ENCODE data around the gene HECW1.

HECW1 gene

GRCh38 chr7:43351683-43352082 is 239.2 kb downstream of the HECW1 start:
- H3K4me1 Mint-ChIP-seq, result no peaks in the 10 kb centered on the region
- H3K4me3 Mint-ChIP-seq, result no peak overlapping the region
- H3K27me3 Mint-ChIP-seq, result peaks cover 10% of the 10 kb centered on the region
- peaks cover 3% of the 10 kb centered on the region for H3K36me3 Mint-ChIP-seq
- peaks cover 13% of the 10 kb centered on the region for H3K9me3 Mint-ChIP-seq
- no peak for ATAC-seq (ENCODE audit: low read depth)
- no peak overlapping the region for H3K27ac Mint-ChIP-seq
- no peak for DNase-seq (ENCODE audit: low spot score in 2 of 2)

DNA sequence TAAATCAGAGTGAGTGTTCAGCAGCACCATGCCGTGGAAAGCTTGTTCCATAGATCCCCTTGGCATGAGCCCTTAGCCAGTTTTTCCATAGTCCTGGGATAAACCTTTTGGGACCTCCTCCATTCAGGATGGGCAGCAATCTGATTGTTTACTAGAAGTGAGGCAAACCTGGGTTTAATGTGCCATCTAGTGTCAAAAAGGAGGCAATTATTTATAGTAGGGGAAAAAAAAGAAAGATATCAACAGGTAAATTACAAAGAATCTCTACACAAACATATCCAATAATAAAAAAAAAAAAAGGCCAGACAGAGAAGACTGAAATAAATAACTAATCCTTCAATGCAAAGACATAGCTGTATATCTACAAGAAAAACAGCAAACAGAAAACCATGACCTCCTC is 241.5 kb downstream of the HECW1 start:
- Mint-ChIP-seq H3K36me3 (peaks cover 1% of the 10 kb centered on the region), H3K9me3 (peaks cover 10% of the 10 kb centered on the region), H3K27me3 (peaks cover 10% of the 10 kb centered on the region)

GRCh38 chr7:43362652-43363034 is 250.2 kb downstream of the HECW1 start:
- Mint-ChIP-seq H3K36me3 (no peaks in the 10 kb centered on the region), H3K27me3 (peaks cover 2% of the 10 kb centered on the region), H3K4me1 (no peaks in the 10 kb centered on the region), H3K27ac (no peak overlapping the region), H3K9me3 (no peaks in the 10 kb centered on the region), H3K4me3 (no peak overlapping the region)
- DNase-seq (ENCODE audit: low spot score in 2 of 2) (no peak), ATAC-seq (ENCODE audit: low read depth) (no peak)

More for the DNA sequence above, 241.5 kb downstream of the HECW1 start:
- Mint-ChIP-seq H3K4me3 (no peak overlapping the region), H3K27ac (no peak overlapping the region), H3K4me1 (no peaks in the 10 kb centered on the region)
- ATAC-seq (ENCODE audit: low read depth) (no peak), DNase-seq (ENCODE audit: low spot score in 2 of 2) (no peak)

DNA sequence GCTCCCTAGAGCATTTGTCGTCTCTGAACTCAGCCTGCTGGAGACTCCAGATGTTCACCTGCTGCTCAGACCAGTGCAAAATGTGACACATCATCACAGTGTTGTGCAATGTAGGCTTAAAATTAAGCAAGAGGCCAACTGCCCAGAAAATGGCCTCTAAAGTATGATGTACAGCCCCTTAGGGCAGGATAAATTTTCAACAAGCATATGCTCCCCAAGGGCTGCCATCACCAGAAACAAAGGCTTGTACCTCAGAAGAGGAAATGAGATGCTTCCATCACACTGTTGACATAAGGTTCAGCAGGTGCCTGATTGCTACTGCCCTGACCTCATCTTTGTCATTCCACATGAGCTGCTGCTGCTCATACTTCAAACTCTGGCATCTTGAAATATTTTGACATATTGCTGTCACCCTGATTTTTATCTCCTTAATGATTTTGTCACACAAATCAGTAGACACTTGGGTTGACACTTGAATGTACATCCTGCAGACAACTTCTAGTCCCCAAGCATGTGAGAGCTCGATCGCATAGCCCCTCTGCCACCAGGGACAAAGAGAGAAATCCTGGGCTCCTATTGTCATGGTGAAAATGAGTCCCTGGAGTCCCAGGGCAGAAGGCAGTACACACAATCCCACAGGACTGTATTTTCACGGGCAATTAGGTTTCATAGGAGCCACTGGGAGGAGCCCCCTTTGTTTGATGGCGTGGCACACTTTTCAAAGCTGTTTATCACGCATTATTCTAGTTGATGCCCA is 250.8 kb downstream of the HECW1 start:
- H3K4me3 Mint-ChIP-seq, result no peak overlapping the region
- no peaks in the 10 kb centered on the region for H3K9me3 Mint-ChIP-seq
- no peaks in the 10 kb centered on the region for H3K4me1 Mint-ChIP-seq
- ATAC-seq (ENCODE audit: low read depth), result no peak
- peaks cover 5% of the 10 kb centered on the region for H3K27me3 Mint-ChIP-seq
- no peak for DNase-seq (ENCODE audit: low spot score in 2 of 2)
- no peaks in the 10 kb centered on the region for H3K36me3 Mint-ChIP-seq
- no peak overlapping the region for H3K27ac Mint-ChIP-seq

DNA sequence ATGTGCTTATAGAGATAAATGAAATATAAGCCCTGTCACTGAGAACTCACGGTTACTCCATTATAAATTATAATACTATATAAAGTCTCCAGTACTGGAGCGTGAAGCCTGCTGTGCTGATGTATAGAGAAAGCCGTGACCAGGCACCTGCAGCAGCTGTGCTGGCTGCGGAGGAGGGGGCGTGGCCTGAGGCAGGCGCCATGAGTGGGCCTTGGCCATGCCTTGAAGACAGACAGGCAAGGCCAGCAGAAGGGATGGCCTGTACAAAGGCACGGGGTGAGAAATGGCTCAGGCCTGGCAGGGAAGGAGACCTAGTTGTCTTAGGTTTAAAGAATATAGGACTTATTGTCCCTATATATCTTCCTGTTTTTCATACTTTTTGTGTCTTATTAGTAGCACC is 251.9 kb downstream of the HECW1 start:
- Mint-ChIP-seq H3K4me1 (no peaks in the 10 kb centered on the region), H3K4me3 (no peak overlapping the region), H3K36me3 (no peaks in the 10 kb centered on the region), H3K27ac (no peak overlapping the region), H3K9me3 (no peaks in the 10 kb centered on the region), H3K27me3 (peaks cover 5% of the 10 kb centered on the region)
- ATAC-seq (ENCODE audit: low read depth) (no peak), DNase-seq (ENCODE audit: low spot score in 2 of 2) (no peak)

DNA sequence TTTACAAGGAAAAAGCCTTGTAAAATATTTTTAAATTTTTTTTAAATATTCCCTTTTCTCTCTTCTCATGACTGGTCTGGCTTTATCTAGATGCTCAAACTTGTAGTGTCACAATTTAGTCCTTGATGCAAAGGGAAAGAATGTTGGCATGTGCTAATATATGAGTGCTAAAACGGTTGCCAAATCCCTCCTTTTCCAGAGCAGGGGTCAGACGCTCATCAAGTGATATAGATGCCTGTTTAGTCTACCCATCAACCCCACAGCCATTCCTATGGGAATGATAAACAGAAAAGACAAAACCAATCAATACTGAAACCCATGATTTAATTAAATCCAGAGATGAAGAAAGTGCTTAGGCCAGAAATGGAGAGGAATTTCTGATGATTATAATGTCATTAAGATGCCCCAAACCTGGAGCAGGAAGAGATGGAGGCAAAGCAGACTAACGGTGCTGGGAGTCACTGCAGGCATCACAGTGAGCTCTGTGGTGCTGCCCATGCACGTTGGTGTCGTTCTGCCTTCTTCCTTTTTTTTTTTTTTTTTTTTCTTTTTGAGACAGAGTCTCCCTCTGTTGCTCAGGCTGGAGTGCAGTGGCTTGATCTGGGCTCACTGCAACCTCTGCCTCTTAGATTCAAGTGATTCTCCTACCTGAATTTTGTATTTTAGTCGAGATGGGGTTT is 260.4 kb downstream of the HECW1 start:
- H3K9me3 Mint-ChIP-seq, result no peaks in the 10 kb centered on the region

DNA sequence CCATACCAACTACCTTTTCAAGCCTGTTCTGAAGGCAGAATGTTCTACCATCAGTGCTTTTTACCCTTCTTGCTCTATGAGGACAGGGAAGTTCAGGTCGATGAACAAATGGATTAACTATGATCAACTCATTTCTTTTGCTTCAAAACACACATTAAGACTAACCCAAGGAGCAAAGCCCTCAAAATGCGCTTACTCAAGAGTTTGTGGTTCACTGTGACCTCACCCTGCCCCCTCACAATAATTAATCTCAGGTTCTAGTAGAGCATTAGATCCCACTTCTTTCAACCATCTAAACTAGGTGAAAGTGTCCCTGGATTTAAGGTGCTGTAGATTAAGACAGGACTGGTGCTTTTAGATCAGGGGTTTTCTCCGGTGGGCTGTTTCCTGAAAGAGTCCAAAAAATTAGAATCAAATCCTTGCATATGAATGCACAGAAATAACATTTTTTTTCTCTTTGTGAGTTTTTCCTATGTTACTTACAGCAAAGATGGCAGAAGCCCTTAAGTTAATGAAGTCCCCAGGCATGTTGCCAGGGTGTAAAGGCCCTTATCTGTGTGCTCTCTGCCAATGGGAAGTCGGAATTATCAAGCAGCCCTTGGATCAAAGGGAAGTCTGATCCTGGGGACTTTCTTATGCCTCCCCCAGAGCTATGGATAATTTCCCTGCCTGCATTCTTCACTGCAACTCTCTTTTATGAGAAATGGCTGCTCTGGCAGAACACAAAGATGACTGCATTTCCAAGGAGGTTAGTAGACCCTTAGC is 264.9 kb downstream of the HECW1 start:
- no peak overlapping the region for H3K27ac Mint-ChIP-seq
- H3K36me3 Mint-ChIP-seq, result no peaks in the 10 kb centered on the region
- no peaks in the 10 kb centered on the region for H3K9me3 Mint-ChIP-seq
- no peak overlapping the region for H3K4me3 Mint-ChIP-seq
- H3K4me1 Mint-ChIP-seq, result no peaks in the 10 kb centered on the region
- H3K27me3 Mint-ChIP-seq, result peaks cover 8% of the 10 kb centered on the region
- ATAC-seq (ENCODE audit: low read depth) (no peak), DNase-seq (ENCODE audit: low spot score in 2 of 2) (no peak)

More for the DNA sequence above, 260.4 kb downstream of the HECW1 start:
- H3K4me1 Mint-ChIP-seq, result no peaks in the 10 kb centered on the region
- no peak for DNase-seq (ENCODE audit: low spot score in 2 of 2)
- peaks cover 4% of the 10 kb centered on the region for H3K27me3 Mint-ChIP-seq
- H3K4me3 Mint-ChIP-seq, result no peak overlapping the region
- H3K36me3 Mint-ChIP-seq, result no peaks in the 10 kb centered on the region
- ATAC-seq (ENCODE audit: low read depth), result no peak
- no peak overlapping the region for H3K27ac Mint-ChIP-seq

- H3K36me3 Mint-ChIP-seq, result no peaks in the 10 kb centered on the region
- no peak for ATAC-seq (ENCODE audit: low read depth)
- no peaks in the 10 kb centered on the region for H3K9me3 Mint-ChIP-seq
- H3K4me1 Mint-ChIP-seq, result no peaks in the 10 kb centered on the region
- no peak for DNase-seq (ENCODE audit: low spot score in 2 of 2)
- peaks cover 6% of the 10 kb centered on the region for H3K27me3 Mint-ChIP-seq
- no peak overlapping the region for H3K4me3 Mint-ChIP-seq
- H3K27ac Mint-ChIP-seq, result no peak overlapping the region
These were observed 266.8 kb downstream of the HECW1 start for GRCh38 chr7:43379210-43379609.

GRCh38 chr7:43384616-43385308 is 272.3 kb downstream of the HECW1 start:
- H3K9me3 Mint-ChIP-seq, result peaks cover 3% of the 10 kb centered on the region
- H3K27me3 Mint-ChIP-seq, result peaks cover 3% of the 10 kb centered on the region
- H3K4me3 Mint-ChIP-seq, result no peak overlapping the region
- ATAC-seq (ENCODE audit: low read depth), result no peak
- no peak for DNase-seq (ENCODE audit: low spot score in 2 of 2)
- no peak overlapping the region for H3K27ac Mint-ChIP-seq
- H3K36me3 Mint-ChIP-seq, result no peaks in the 10 kb centered on the region
- no peaks in the 10 kb centered on the region for H3K4me1 Mint-ChIP-seq

DNA sequence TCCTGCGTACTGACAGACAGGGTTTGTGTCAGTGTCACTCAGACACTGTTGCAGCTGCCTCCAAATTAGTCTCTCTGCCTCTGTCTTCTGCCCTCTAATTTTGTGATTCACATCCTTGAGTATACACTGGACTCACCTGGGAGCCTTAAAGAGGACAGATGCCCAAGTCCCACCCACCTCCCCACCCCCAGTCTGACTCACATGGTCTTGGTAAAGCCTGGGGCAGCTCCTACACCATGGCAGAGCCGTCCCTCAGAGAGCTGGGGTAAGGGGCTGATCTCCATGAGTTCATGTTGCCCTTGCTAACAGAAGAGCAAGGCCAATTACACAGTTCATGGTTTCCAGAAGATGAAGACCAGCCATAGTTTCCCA is 272.8 kb downstream of the HECW1 start:
- no peak for ATAC-seq (ENCODE audit: low read depth)
- Mint-ChIP-seq H3K27ac (no peak overlapping the region), H3K4me1 (no peaks in the 10 kb centered on the region), H3K4me3 (no peak overlapping the region), H3K27me3 (peaks cover 3% of the 10 kb centered on the region), H3K9me3 (peaks cover 3% of the 10 kb centered on the region), H3K36me3 (no peaks in the 10 kb centered on the region)
- DNase-seq (ENCODE audit: low spot score in 2 of 2), result no peak

GRCh38 chr7:43385856-43386255 is 273.4 kb downstream of the HECW1 start:
- no peaks in the 10 kb centered on the region for H3K4me1 Mint-ChIP-seq
- peaks cover 3% of the 10 kb centered on the region for H3K9me3 Mint-ChIP-seq
- no peak overlapping the region for H3K4me3 Mint-ChIP-seq
- H3K27me3 Mint-ChIP-seq, result peaks cover 3% of the 10 kb centered on the region
- ATAC-seq (ENCODE audit: low read depth), result no peak
- no peak for DNase-seq (ENCODE audit: low spot score in 2 of 2)
- H3K27ac Mint-ChIP-seq, result no peak overlapping the region
- H3K36me3 Mint-ChIP-seq, result no peaks in the 10 kb centered on the region

DNA sequence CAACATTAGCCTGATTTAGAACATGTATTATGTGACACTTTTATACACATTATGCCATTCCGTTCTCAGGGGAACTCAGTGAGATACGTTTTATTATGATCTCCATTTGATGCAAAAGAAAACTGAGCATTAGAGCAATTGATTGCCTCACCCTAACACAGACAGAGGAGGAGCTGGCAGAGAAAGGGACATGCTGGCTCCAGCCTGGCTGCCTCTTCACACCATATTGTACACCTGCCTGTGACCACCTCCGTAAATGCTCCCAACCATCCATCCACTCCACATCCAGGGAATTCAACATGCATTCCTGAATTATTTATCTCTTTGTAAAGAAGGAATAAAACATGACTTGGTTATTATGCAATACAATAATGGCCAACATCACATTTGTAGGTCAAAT is 275.5 kb downstream of the HECW1 start:
- Mint-ChIP-seq H3K4me3 (no peak overlapping the region), H3K4me1 (no peaks in the 10 kb centered on the region), H3K36me3 (no peaks in the 10 kb centered on the region), H3K9me3 (peaks cover 3% of the 10 kb centered on the region), H3K27ac (no peak overlapping the region), H3K27me3 (peaks cover 3% of the 10 kb centered on the region)
- ATAC-seq (ENCODE audit: low read depth), result no peak
- no peak for DNase-seq (ENCODE audit: low spot score in 2 of 2)

DNA sequence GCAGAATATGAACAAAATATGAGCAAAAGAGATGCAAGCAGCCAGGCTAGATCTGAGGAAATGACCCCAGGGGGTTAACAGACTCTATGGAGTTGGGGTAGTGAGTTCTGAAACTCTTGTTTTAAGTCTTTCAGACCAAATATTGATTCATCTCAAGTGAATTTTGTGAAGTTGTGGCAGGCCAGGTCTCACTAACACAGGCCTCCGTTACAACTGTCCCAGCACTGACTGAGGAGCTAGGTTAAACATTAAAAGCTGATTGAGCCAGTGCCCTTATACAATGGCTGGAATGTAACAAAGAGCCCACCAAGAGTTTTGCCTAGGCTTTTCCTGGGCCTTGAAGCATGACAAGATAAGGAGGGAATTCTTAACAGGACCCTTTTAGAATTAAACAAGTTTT is 278.1 kb downstream of the HECW1 start:
- H3K27me3 Mint-ChIP-seq, result peaks cover 10% of the 10 kb centered on the region
- no peaks in the 10 kb centered on the region for H3K4me1 Mint-ChIP-seq
- peaks cover 3% of the 10 kb centered on the region for H3K9me3 Mint-ChIP-seq
- no peak overlapping the region for H3K27ac Mint-ChIP-seq
- DNase-seq (ENCODE audit: low spot score in 2 of 2), result no peak
- no peak for ATAC-seq (ENCODE audit: low read depth)
- no peaks in the 10 kb centered on the region for H3K36me3 Mint-ChIP-seq
- no peak overlapping the region for H3K4me3 Mint-ChIP-seq

- ATAC-seq (ENCODE audit: low read depth) (no peak), DNase-seq (ENCODE audit: low spot score in 2 of 2) (no peak)
- H3K36me3 Mint-ChIP-seq, result no peaks in the 10 kb centered on the region
- H3K9me3 Mint-ChIP-seq, result no peaks in the 10 kb centered on the region
- H3K4me3 Mint-ChIP-seq, result no peak overlapping the region
- H3K4me1 Mint-ChIP-seq, result no peaks in the 10 kb centered on the region
- no peak overlapping the region for H3K27ac Mint-ChIP-seq
- H3K27me3 Mint-ChIP-seq, result peaks cover 10% of the 10 kb centered on the region
These were observed 279.1 kb downstream of the HECW1 start for GRCh38 chr7:43391518-43391917.

All from memory B cell (primary cell).